Renal cortex interstitium (tissue), 11 donors: ENCODE measurements around the gene MEGF11. TPM values are rescaled to one million over a fixed set of nuclear protein-coding genes. Genes with fewer than 3 reads are reported as not detected.

ENCODE experiments used
- DNase-seq, 11 donors: peaks; one replicate each; pipeline ENCODE4 v3.0.0-alpha.2; 2013; ENCODE audit warnings: low read depth in 9 of 11, low spot score in 4 of 11; ENCODE audit errors: extremely low read depth in 1 of 11
- polyA plus RNA-seq, 3 donors: library from polyadenylated mRNA; unstranded; fragments of 120-200 nt; gene quantifications; one replicate each; pipeline ENCODE4 v1.2.1, GENCODE V29; 2013; ENCODE audit not compliant: insufficient read length in 3 of 3

Gene MEGF11
- polyA plus RNA-seq, 3 donors: 1.6 to 3.3 (median 2.3) TPM

- DNase-seq: no peak
These were observed 220.4 kb downstream of the MEGF11 start for GRCh38 chr15:66033143-66033542.

GRCh38 chr15:66032006-66032405 is 221.5 kb downstream of the MEGF11 start:
- no peak for DNase-seq

GRCh38 chr15:66030650-66031049 is 222.9 kb downstream of the MEGF11 start:
- DNase-seq: no peak

GRCh38 chr15:66029650-66030049 is 223.9 kb downstream of the MEGF11 start:
- no peak for DNase-seq

GRCh38 chr15:66027268-66027805 is 226.2 kb downstream of the MEGF11 start:
- DNase-seq: no peak

GRCh38 chr15:66025972-66026371 is 227.6 kb downstream of the MEGF11 start:
- DNase-seq: no peak

GRCh38 chr15:66025015-66025452 is 228.5 kb downstream of the MEGF11 start:
- no peak for DNase-seq

GRCh38 chr15:66024116-66024515 is 229.4 kb downstream of the MEGF11 start:
- no peak for DNase-seq

GRCh38 chr15:66023311-66023972 is 230.1 kb downstream of the MEGF11 start:
- no peak for DNase-seq

GRCh38 chr15:66022163-66022525 is 231.4 kb downstream of the MEGF11 start:
- no peak for DNase-seq

GRCh38 chr15:66021496-66022162 is 231.9 kb downstream of the MEGF11 start:
- no peak for DNase-seq

- DNase-seq: no peak
These were observed 233.6 kb downstream of the MEGF11 start for GRCh38 chr15:66019826-66020398.

GRCh38 chr15:66019368-66019767 is 234.2 kb downstream of the MEGF11 start:
- no peak for DNase-seq

- DNase-seq: no peak
These were observed 235.1 kb downstream of the MEGF11 start for GRCh38 chr15:66018488-66018797.

GRCh38 chr15:66017792-66018487 is 235.6 kb downstream of the MEGF11 start:
- no peak for DNase-seq

- no peak for DNase-seq
These were observed 236.6 kb downstream of the MEGF11 start for GRCh38 chr15:66017000-66017399.

- no peak for DNase-seq
These were observed 237.4 kb downstream of the MEGF11 start for GRCh38 chr15:66016199-66016598.

GRCh38 chr15:66014635-66015182 is 238.8 kb downstream of the MEGF11 start:
- DNase-seq: no peak

- no peak for DNase-seq
These were observed 239.5 kb downstream of the MEGF11 start for GRCh38 chr15:66014022-66014421.
